Left ventricle myocardium inferior (tissue), 1 donor: Measurements from ENCODE around the gene PPP1R15B. TPM values are rescaled to one million over a fixed set of nuclear protein-coding genes. Genes with fewer than 3 reads are reported as not detected.

Experiments
- DNase-seq: peaks from one replicate; pipeline ENCODE4 v3.0.0-alpha.2; 2020
- H3K27ac ChIP-seq: fragments of 200-600 bp; replicated peaks from 2 replicates; pipeline ENCODE4 v1.8.0; 2021
- H3K27me3 ChIP-seq: fragments of 200-600 bp; 2 replicates; pipeline ENCODE4 v1.8.0; 2021; ENCODE audit warnings: low read depth
- H3K36me3 ChIP-seq: fragments of 200-600 bp; 2 replicates; pipeline ENCODE4 v1.8.0; 2021
- H3K4me1 ChIP-seq: fragments of 200-600 bp; 2 replicates; pipeline ENCODE4 v1.8.0; 2021
- H3K4me3 ChIP-seq: fragments of 200-600 bp; 2 replicates; pipeline ENCODE4 v1.8.0; 2021; ENCODE audit warnings: mild to moderate bottlenecking, moderate library complexity
- H3K9me3 ChIP-seq: fragments of 200-600 bp; replicated peaks from 2 replicates; pipeline ENCODE4 v1.8.0; 2021
- CTCF ChIP-seq: fragments of 200-600 bp; IDR thresholded peaks from 2 replicates; pipeline ENCODE4 v1.8.0; 2021; ENCODE audit warnings: antibody characterized with exemption, mild to moderate bottlenecking, borderline replicate concordance
- intact Hi-C: fragments of 100-400 bp; cut with micrococcal nuclease; formaldehyde crosslinking; loops from one replicate; pipeline ENCODE4 v1.11.0; 2022
- total RNA-seq: library from RNA; stranded (reverse); fragmentation: NEBNext Ultra II Directional; extraction: Animal tissue kit (Norgen Biotek cat#: 25700); gene quantifications from one replicate; pipeline ENCODE4 v1.2.1, GENCODE V29; 2021
- donor health status: DM: no; HTN: yes; CAD: no; lungs with severe emphysema.

PPP1R15B gene
- total RNA-seq, 1 donor from 2014 or later, result 20.5 TPM

- peak overlapping the region; percentile 24 for H3K27ac ChIP-seq
- no peak overlapping the region for H3K4me3 ChIP-seq
- H3K36me3 ChIP-seq, result peaks cover 99% of the 10 kb centered on the region
- intact Hi-C loops, result no loop called here
- H3K4me1 ChIP-seq, result peaks cover 75% of the 10 kb centered on the region
- no peaks in the 10 kb centered on the region for H3K27me3 ChIP-seq
- H3K9me3 ChIP-seq, result no peaks in the 10 kb centered on the region
- TF ChIP-seq CTCF, result no peak
- DNase-seq, result no peak
Measured at GRCh38 chr1:204438628-204439027, 27.0 kb upstream of the PPP1R15B start.

GRCh38 chr1:204437796-204438570, 26.4 kb upstream of the PPP1R15B start:
- Histone ChIP-seq H3K4me3 (no peak overlapping the region), H3K36me3 (peaks cover 99% of the 10 kb centered on the region), H3K4me1 (peaks cover 69% of the 10 kb centered on the region), H3K27me3 (no peaks in the 10 kb centered on the region), H3K9me3 (no peaks in the 10 kb centered on the region), H3K27ac (peak overlapping the region; percentile 7)
- intact Hi-C loops, result no loop called here
- no peak for DNase-seq
- no peak for TF ChIP-seq CTCF

GRCh38 chr1:204435872-204436271, 24.3 kb upstream of the PPP1R15B start:
- H3K36me3 ChIP-seq, result peaks cover 97% of the 10 kb centered on the region

GRCh38 chr1:204435381-204435831, 23.8 kb upstream of the PPP1R15B start:
- Histone ChIP-seq H3K36me3 (peaks cover 97% of the 10 kb centered on the region), H3K4me3 (no peak overlapping the region), H3K27ac (peak overlapping the region; percentile 43), H3K4me1 (peaks cover 52% of the 10 kb centered on the region), H3K9me3 (no peaks in the 10 kb centered on the region), H3K27me3 (no peaks in the 10 kb centered on the region)
- no peak for DNase-seq
- TF ChIP-seq CTCF, result no peak
- intact Hi-C loops, result no loop called here

More at GRCh38 chr1:204435872-204436271, 24.3 kb upstream of the PPP1R15B start:
- DNase-seq, result no peak
- H3K9me3 ChIP-seq, result no peaks in the 10 kb centered on the region
- intact Hi-C loops, result no loop called here
- TF ChIP-seq CTCF, result no peak
- H3K27me3 ChIP-seq, result no peaks in the 10 kb centered on the region
- peak overlapping the region; percentile 43 for H3K27ac ChIP-seq
- peaks cover 54% of the 10 kb centered on the region for H3K4me1 ChIP-seq
- H3K4me3 ChIP-seq, result no peak overlapping the region

GRCh38 chr1:204434116-204434755, 22.6 kb upstream of the PPP1R15B start:
- no peak for DNase-seq
- no peaks in the 10 kb centered on the region for H3K27me3 ChIP-seq
- peaks cover 42% of the 10 kb centered on the region for H3K4me1 ChIP-seq
- intact Hi-C loops, result no loop called here
- H3K9me3 ChIP-seq, result no peaks in the 10 kb centered on the region
- peaks cover 97% of the 10 kb centered on the region for H3K36me3 ChIP-seq
- no peak overlapping the region for H3K4me3 ChIP-seq
- no peak for TF ChIP-seq CTCF
- peak overlapping the region; percentile 43 for H3K27ac ChIP-seq
